Stimulated activated naive CD4-positive, alpha-beta T cell (primary cell): ENCODE results near the gene OR5T1.

Experiments used
- DNase-seq, 6 experiments: peaks; one replicate each; lab custom pipeline; 2025; lab: John Stamatoyannopoulos, UW

The OR5T1 gene

GRCh38 chr11:56273854-56274253, at the start of gene OR5T1:
Gene OR5T1, plus strand, starts transcription at chr11:56274154. Its CDS starts 1,485 bp downstream, at chr11:56275639.
- no peak for DNase-seq

GRCh38 chr11:56234155-56234554, 39.8 kb upstream of the OR5T1 start, which contains the start of gene OR5T2:
Gene OR5T2, minus strand, starts transcription at chr11:56234255. Its CDS starts 1,193 bp downstream, at chr11:56233062.
- DNase-seq = no peak

GRCh38 chr11:56251954-56252353, 22.0 kb upstream of the OR5T1 start, which contains the start of gene OR5T3:
Gene OR5T3, plus strand, starts transcription at chr11:56252254. Its CDS starts 0 bp downstream, at chr11:56252254.
- no peak for DNase-seq

GRCh38 chr11:56271092-56271491, 2.9 kb upstream of the OR5T1 start:
- no peak for DNase-seq

GRCh38 chr11:56292154-56292553, 18.2 kb downstream of the OR5T1 start, which contains the start of gene OR8H1:
Gene OR8H1, minus strand, starts transcription at chr11:56292254. Its CDS starts 1,192 bp downstream, at chr11:56291062.
- no peak for DNase-seq

- DNase-seq = no peak
Observed at GRCh38 chr11:56296898-56297297, 22.9 kb downstream of the OR5T1 start.

- no peak for DNase-seq
Observed at GRCh38 chr11:56307836-56308235, 33.9 kb downstream of the OR5T1 start.

- DNase-seq = no peak
Observed at GRCh38 chr11:56314844-56315243, 40.9 kb downstream of the OR5T1 start, which contains the start of gene OR8K3. Gene OR8K3, plus strand, starts transcription at chr11:56315144. Its CDS starts 3,163 bp downstream, at chr11:56318307.
